B cell (primary cell): ENCODE measurements around the gene PACRGL.
"Not testable (repeated sequence)": the region's sequence is repeated elsewhere in the genome, so short reads cannot be mapped to it uniquely, and the experiment has no call there.

Source experiments
- EZH2 ChIP-seq: IDR thresholded peaks from 2 replicates; pipeline ENCODE4 v1.6.1; 2012; ENCODE audit warnings: borderline replicate concordance, low read depth, mild to moderate bottlenecking, moderate library complexity, low read length; ENCODE audit not compliant: insufficient read depth, poor library complexity, severe bottlenecking
- TF ChIP-seq, protein P1 (sequence below): fragments of 200-600 bp; IDR thresholded peaks from one replicate; pipeline ENCODE4 v1.8.0; 2022; ENCODE audit warnings: antibody characterized with exemption, mild to moderate bottlenecking

DNA sequence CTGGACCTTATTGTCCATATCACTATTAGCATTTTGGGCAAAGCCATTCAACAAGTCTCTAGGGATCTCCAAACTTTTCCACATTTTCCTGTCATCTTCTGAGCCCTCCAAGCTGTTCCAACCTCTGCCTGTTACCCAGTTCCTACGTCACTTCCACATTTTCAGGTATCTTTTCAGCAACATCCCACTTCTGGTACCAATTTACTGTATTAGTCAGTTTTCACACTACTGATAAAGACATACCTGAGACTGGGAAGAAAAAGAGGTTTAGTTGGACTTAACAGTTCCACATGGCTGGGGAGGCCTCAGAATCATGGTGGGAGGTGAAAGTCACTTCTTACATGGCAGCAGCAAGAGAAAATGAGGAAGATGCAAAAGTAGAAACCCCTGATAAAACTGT lies 82.9 kb downstream of the PACRGL start:
- not testable (repeated sequence) for TF ChIP-seq EZH2
- TF ChIP-seq, protein P1, sequence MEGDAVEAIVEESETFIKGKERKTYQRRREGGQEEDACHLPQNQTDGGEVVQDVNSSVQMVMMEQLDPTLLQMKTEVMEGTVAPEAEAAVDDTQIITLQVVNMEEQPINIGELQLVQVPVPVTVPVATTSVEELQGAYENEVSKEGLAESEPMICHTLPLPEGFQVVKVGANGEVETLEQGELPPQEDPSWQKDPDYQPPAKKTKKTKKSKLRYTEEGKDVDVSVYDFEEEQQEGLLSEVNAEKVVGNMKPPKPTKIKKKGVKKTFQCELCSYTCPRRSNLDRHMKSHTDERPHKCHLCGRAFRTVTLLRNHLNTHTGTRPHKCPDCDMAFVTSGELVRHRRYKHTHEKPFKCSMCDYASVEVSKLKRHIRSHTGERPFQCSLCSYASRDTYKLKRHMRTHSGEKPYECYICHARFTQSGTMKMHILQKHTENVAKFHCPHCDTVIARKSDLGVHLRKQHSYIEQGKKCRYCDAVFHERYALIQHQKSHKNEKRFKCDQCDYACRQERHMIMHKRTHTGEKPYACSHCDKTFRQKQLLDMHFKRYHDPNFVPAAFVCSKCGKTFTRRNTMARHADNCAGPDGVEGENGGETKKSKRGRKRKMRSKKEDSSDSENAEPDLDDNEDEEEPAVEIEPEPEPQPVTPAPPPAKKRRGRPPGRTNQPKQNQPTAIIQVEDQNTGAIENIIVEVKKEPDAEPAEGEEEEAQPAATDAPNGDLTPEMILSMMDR, result not testable (repeated sequence)
